Measurements from ENCODE around the gene UTP25.

DNA sequence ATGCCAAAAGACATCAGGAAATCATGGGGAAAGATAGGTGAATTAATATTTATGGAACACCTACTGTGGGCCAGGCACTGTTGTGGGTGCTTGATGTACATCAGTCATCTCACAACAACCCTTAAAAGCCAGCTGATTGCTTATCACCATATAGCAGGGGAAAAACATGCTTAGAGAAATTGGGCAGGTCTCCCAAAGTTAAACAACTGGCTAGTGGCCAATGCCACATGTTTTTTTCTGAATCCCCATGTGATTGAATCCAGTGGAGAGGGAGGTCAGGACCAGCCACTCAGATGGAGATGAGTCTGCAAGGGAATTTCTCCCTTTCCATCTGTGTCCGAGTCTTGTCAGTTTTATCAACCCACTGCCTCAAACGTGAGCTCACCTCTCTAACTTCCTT lies 33.5 kb downstream of the UTP25 start:
- TF ChIP-seq POLR2A (IDR thresholded peaks at IDR 0.05; ENCODE audit: low read depth, low read length) (no peak), EZH2 (IDR thresholded peaks at IDR 0.05; ENCODE audit: borderline replicate concordance, low read depth, low read length, severe bottlenecking) (no peak), POLR2AphosphoS5 (IDR thresholded peaks at IDR 0.05; ENCODE audit: insufficient read depth, low read depth, low read length) (no peak)
- TF ChIP-seq, protein P1, sequence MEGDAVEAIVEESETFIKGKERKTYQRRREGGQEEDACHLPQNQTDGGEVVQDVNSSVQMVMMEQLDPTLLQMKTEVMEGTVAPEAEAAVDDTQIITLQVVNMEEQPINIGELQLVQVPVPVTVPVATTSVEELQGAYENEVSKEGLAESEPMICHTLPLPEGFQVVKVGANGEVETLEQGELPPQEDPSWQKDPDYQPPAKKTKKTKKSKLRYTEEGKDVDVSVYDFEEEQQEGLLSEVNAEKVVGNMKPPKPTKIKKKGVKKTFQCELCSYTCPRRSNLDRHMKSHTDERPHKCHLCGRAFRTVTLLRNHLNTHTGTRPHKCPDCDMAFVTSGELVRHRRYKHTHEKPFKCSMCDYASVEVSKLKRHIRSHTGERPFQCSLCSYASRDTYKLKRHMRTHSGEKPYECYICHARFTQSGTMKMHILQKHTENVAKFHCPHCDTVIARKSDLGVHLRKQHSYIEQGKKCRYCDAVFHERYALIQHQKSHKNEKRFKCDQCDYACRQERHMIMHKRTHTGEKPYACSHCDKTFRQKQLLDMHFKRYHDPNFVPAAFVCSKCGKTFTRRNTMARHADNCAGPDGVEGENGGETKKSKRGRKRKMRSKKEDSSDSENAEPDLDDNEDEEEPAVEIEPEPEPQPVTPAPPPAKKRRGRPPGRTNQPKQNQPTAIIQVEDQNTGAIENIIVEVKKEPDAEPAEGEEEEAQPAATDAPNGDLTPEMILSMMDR (IDR thresholded peaks at IDR 0.05; ENCODE audit: extremely low read depth in 1 of 2, insufficient read depth in 1 of 2, low read depth in 1 of 2, low read length in 2 of 2), result no peak

Data from endothelial cell of umbilical vein (primary cell).